ENCODE results near the gene SERINC4.
A peak's percentile ranks its signal among the peaks of the same experiment; 100 is the strongest.
"Not testable (repeated sequence)": the region's sequence is repeated elsewhere in the genome, so short reads cannot be mapped to it uniquely, and the experiment has no call there.

The SERINC4 gene

DNA sequence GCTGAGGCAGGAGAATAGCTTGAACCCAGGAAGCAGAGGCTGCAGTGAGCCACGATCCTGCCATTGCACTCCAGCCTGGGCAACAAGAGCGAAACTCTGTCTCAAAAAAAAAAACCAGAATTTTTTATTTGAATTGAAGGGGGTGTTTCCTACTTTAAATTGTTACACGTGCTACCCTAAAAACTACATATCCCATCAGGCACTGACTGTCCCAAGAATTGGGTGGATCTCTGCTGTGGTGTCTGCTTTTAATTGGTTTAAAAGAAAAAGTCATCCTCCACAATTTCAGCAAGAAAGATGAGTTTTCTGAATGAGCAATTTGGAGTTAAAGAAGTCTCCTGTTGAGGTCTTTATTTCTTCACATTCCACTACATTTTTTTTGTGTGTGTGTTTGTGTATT is 51.6 kb downstream of the SERINC4 start:
- peak; percentile 8 for DNase-seq

DNA sequence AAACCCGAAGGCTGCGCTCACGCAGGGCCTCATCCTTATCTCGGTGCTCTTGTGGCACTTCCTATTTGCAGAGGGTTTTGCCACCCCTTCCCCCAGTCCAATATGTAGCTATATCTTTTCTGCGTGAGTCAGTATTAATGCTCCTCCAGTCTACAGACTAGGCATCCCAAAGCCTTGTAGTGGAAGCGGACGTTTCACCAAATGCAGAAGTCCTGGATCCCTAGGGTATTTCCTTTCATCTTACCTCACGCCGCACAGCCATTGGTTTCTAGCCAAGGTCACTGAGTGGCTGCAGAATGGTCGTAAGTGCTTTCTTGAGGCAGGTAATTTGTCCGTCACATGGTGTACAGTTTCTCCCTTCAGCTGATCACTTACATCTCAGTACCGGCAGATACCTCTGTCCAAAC is 53.1 kb downstream of the SERINC4 start:
- not testable (repeated sequence) for DNase-seq

DNA sequence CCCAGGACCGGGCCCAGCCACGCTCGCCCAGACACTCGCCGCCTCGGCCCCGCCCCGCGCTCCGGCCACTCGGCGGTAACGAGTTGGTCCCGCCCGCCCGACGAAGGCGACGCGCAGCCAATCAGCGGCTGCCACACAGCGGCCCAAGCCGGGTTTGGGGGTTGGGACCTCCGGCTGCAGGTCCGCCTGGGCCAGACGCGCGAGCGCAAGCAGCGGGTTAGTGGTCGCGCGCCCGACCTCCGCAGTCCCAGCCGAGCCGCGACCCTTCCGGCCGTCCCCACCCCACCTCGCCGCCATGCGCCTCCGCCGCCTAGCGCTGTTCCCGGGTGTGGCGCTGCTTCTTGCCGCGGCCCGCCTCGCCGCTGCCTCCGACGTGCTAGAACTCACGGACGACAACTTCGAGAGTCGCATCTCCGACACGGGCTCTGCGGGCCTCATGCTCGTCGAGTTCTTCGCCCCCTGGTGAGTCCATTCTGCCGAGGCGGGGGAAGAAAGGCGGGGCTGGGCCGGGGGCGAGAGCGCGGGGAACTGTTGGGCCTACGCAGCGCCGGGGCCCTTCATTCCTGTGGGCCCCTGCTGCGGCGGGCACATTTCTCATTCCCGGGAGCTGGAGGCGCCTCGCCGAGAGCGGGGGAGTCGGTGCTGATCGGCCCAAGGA is 53.6 kb downstream of the SERINC4 start, which contains the start of gene PDIA3:
PDIA3 (plus strand) TSS at position 194 of the 658 bp plus-strand sequence; CDS start at position 296, 102 bp downstream.
- DNase-seq: peak; percentile 89
